ENCODE data around the gene RHOG.
A peak's percentile ranks its signal among the peaks of the same experiment; 100 is the strongest.
"Not testable (repeated sequence)": the region's sequence is repeated elsewhere in the genome, so short reads cannot be mapped to it uniquely, and the experiment has no call there.

Gene RHOG

GRCh38 chr11:3808861-3809623 lies 31.7 kb downstream of the RHOG start:
- no peak for DNase-seq (ENCODE audit: low read depth)

GRCh38 chr11:3807909-3808860 lies 32.6 kb downstream of the RHOG start, which contains the start of gene PGAP2:
PGAP2 (plus strand) TSS chr11:3808560; CDS start chr11:3811260, 2,700 bp downstream.
- no peak for DNase-seq (ENCODE audit: low read depth)

- no peak for DNase-seq (ENCODE audit: low read depth)
These were observed 36.8 kb downstream of the RHOG start for GRCh38 chr11:3803726-3804495.

GRCh38 chr11:3802011-3802790 lies 38.6 kb downstream of the RHOG start:
- no peak for DNase-seq (ENCODE audit: low read depth)

GRCh38 chr11:3799873-3800272 lies 40.9 kb downstream of the RHOG start:
- DNase-seq (ENCODE audit: low read depth): no peak

- DNase-seq (ENCODE audit: low read depth): no peak
These were observed 41.6 kb downstream of the RHOG start for GRCh38 chr11:3799143-3799542.

GRCh38 chr11:3797329-3798090 lies 43.2 kb downstream of the RHOG start, which contains the start of gene NUP98:
NUP98 (minus strand) TSS chr11:3797554; CDS start chr11:3782117, 15,437 bp downstream.
- peak; percentile 100 for DNase-seq (ENCODE audit: low read depth)

- DNase-seq (ENCODE audit: low read depth): no peak
These were observed 43.9 kb downstream of the RHOG start for GRCh38 chr11:3796801-3797328.

- no peak for DNase-seq (ENCODE audit: low read depth)
These were observed 44.4 kb downstream of the RHOG start for GRCh38 chr11:3796346-3796745.

GRCh38 chr11:3796002-3796311 lies 44.8 kb downstream of the RHOG start:
- DNase-seq (ENCODE audit: low read depth): no peak

GRCh38 chr11:3795131-3796001 lies 45.4 kb downstream of the RHOG start:
- DNase-seq (ENCODE audit: low read depth): no peak

GRCh38 chr11:3794387-3794786 lies 46.4 kb downstream of the RHOG start:
- not testable (repeated sequence) for DNase-seq (ENCODE audit: low read depth)

GRCh38 chr11:3786781-3787428 lies 53.9 kb downstream of the RHOG start:
- no peak for DNase-seq (ENCODE audit: low read depth)

GRCh38 chr11:3783611-3784010 lies 57.1 kb downstream of the RHOG start:
- DNase-seq (ENCODE audit: low read depth): no peak

GRCh38 chr11:3782963-3783362 lies 57.8 kb downstream of the RHOG start:
- no peak for DNase-seq (ENCODE audit: low read depth)

GRCh38 chr11:3781423-3781822 lies 59.3 kb downstream of the RHOG start:
- no peak for DNase-seq (ENCODE audit: low read depth)
